Measurements from ENCODE around the gene ARHGEF37. TPM values are rescaled to one million over a fixed set of nuclear protein-coding genes. Genes with fewer than 3 reads are reported as not detected.
"Not testable (repeated sequence)": the region's sequence is repeated elsewhere in the genome, so short reads cannot be mapped to it uniquely, and the experiment has no call there.

ARHGEF37 gene
- total RNA-seq, 1 donor from 2014 or later, result 1.0 TPM

GRCh38 chr5:149564542-149565140, 16.7 kb upstream of the ARHGEF37 start:
- H3K36me3 Mint-ChIP-seq (ENCODE audit: unreplicated experiment); DNase-seq; H3K9me3 Mint-ChIP-seq (ENCODE audit: unreplicated experiment); H3K4me3 Mint-ChIP-seq (ENCODE audit: unreplicated experiment); H3K27me3 Mint-ChIP-seq (ENCODE audit: unreplicated experiment); H3K4me1 Mint-ChIP-seq (ENCODE audit: low read depth, unreplicated experiment): not testable (repeated sequence)
- peak overlapping the region; percentile 76 for H3K27ac Mint-ChIP-seq (ENCODE audit: unreplicated experiment)
- peak; percentile 74 for TF ChIP-seq CTCF (IDR thresholded peaks at IDR 0.05; ENCODE audit: partially characterized antibody, unreplicated experiment)

GRCh38 chr5:149567226-149567625, 14.1 kb upstream of the ARHGEF37 start:
- Mint-ChIP-seq H3K27ac (ENCODE audit: unreplicated experiment) (no peak overlapping the region), H3K4me1 (ENCODE audit: low read depth, unreplicated experiment) (no peaks in the 10 kb centered on the region), H3K4me3 (ENCODE audit: unreplicated experiment) (no peak overlapping the region), H3K9me3 (ENCODE audit: unreplicated experiment) (no peaks in the 10 kb centered on the region), H3K27me3 (ENCODE audit: unreplicated experiment) (peaks cover 2% of the 10 kb centered on the region), H3K36me3 (ENCODE audit: unreplicated experiment) (no peaks in the 10 kb centered on the region)
- no peak for DNase-seq
- no peak for TF ChIP-seq CTCF (IDR thresholded peaks at IDR 0.05; ENCODE audit: partially characterized antibody, unreplicated experiment)

- no peaks in the 10 kb centered on the region for H3K27me3 Mint-ChIP-seq (ENCODE audit: unreplicated experiment)
- H3K27ac Mint-ChIP-seq (ENCODE audit: unreplicated experiment), result no peak overlapping the region
Measured at GRCh38 chr5:149572170-149572569, 9.1 kb upstream of the ARHGEF37 start.

GRCh38 chr5:149572576-149573231, 8.6 kb upstream of the ARHGEF37 start:
- no peak overlapping the region for H3K4me3 Mint-ChIP-seq (ENCODE audit: unreplicated experiment)
- H3K27me3 Mint-ChIP-seq (ENCODE audit: unreplicated experiment), result no peaks in the 10 kb centered on the region
- no peak for DNase-seq
- no peak overlapping the region for H3K27ac Mint-ChIP-seq (ENCODE audit: unreplicated experiment)
- H3K4me1 Mint-ChIP-seq (ENCODE audit: low read depth, unreplicated experiment), result no peaks in the 10 kb centered on the region
- H3K9me3 Mint-ChIP-seq (ENCODE audit: unreplicated experiment), result no peaks in the 10 kb centered on the region
- H3K36me3 Mint-ChIP-seq (ENCODE audit: unreplicated experiment), result no peaks in the 10 kb centered on the region
- TF ChIP-seq CTCF (IDR thresholded peaks at IDR 0.05; ENCODE audit: partially characterized antibody, unreplicated experiment), result no peak

More at GRCh38 chr5:149572170-149572569, 9.1 kb upstream of the ARHGEF37 start:
- Mint-ChIP-seq H3K4me3 (ENCODE audit: unreplicated experiment) (no peak overlapping the region), H3K4me1 (ENCODE audit: low read depth, unreplicated experiment) (no peaks in the 10 kb centered on the region), H3K36me3 (ENCODE audit: unreplicated experiment) (no peaks in the 10 kb centered on the region), H3K9me3 (ENCODE audit: unreplicated experiment) (no peaks in the 10 kb centered on the region)
- no peak for TF ChIP-seq CTCF (IDR thresholded peaks at IDR 0.05; ENCODE audit: partially characterized antibody, unreplicated experiment)
- DNase-seq, result no peak

- Mint-ChIP-seq H3K27me3 (ENCODE audit: unreplicated experiment) (peaks cover 2% of the 10 kb centered on the region), H3K27ac (ENCODE audit: unreplicated experiment) (no peak overlapping the region), H3K36me3 (ENCODE audit: unreplicated experiment) (no peaks in the 10 kb centered on the region), H3K9me3 (ENCODE audit: unreplicated experiment) (no peaks in the 10 kb centered on the region), H3K4me3 (ENCODE audit: unreplicated experiment) (no peak overlapping the region), H3K4me1 (ENCODE audit: low read depth, unreplicated experiment) (no peaks in the 10 kb centered on the region)
- no peak for TF ChIP-seq CTCF (IDR thresholded peaks at IDR 0.05; ENCODE audit: partially characterized antibody, unreplicated experiment)
- DNase-seq, result no peak
Measured at GRCh38 chr5:149575131-149575530, 6.2 kb upstream of the ARHGEF37 start.
